CD4-positive, alpha-beta T cell treated with Interleukin-10 for 1 hour (primary cell): Measurements from ENCODE around the gene ZNF484.
"Not testable (repeated sequence)": the region's sequence is repeated elsewhere in the genome, so short reads cannot be mapped to it uniquely, and the experiment has no call there.

ENCODE experiments used
- DNase-seq: peaks from one replicate; pipeline ENCODE4 v3.0.0-alpha.2; 2020

Gene ZNF484

GRCh38 chr9:92877531-92878430, at the start of gene ZNF484:
Gene ZNF484, minus strand, starts transcription at chr9:92878038. Its CDS starts 3,009 bp downstream, at chr9:92875029.
- peak; percentile 98 for DNase-seq

- DNase-seq, result no peak
Measured at GRCh38 chr9:92920437-92920836, 42.6 kb upstream of the ZNF484 start.

- no peak for DNase-seq
Measured at GRCh38 chr9:92917176-92917800, 39.5 kb upstream of the ZNF484 start.

GRCh38 chr9:92911511-92912475, 34.0 kb upstream of the ZNF484 start:
- DNase-seq, result no peak

- not testable (repeated sequence) for DNase-seq
Measured at GRCh38 chr9:92905137-92905536, 27.3 kb upstream of the ZNF484 start.

GRCh38 chr9:92897323-92897722, 19.5 kb upstream of the ZNF484 start:
- no peak for DNase-seq

GRCh38 chr9:92895812-92896436, 18.1 kb upstream of the ZNF484 start:
- no peak for DNase-seq

GRCh38 chr9:92894711-92895362, 17.0 kb upstream of the ZNF484 start:
- no peak for DNase-seq

GRCh38 chr9:92893916-92894610, 16.2 kb upstream of the ZNF484 start:
- DNase-seq, result not testable (repeated sequence)

- not testable (repeated sequence) for DNase-seq
Measured at GRCh38 chr9:92892276-92892675, 14.4 kb upstream of the ZNF484 start.

GRCh38 chr9:92890761-92891160, 12.9 kb upstream of the ZNF484 start:
- DNase-seq, result no peak

GRCh38 chr9:92887880-92888338, 10.1 kb upstream of the ZNF484 start:
- peak; percentile 23 for DNase-seq

GRCh38 chr9:92886846-92887610, 9.2 kb upstream of the ZNF484 start:
- peak; percentile 72 for DNase-seq

GRCh38 chr9:92883666-92884405, 6.0 kb upstream of the ZNF484 start:
- not testable (repeated sequence) for DNase-seq

GRCh38 chr9:92882276-92882675, 4.4 kb upstream of the ZNF484 start:
- no peak for DNase-seq

GRCh38 chr9:92875373-92875772, 2.5 kb downstream of the ZNF484 start:
- DNase-seq, result no peak

GRCh38 chr9:92870289-92870688, 7.5 kb downstream of the ZNF484 start:
- no peak for DNase-seq

GRCh38 chr9:92866600-92866999, 11.2 kb downstream of the ZNF484 start:
- not testable (repeated sequence) for DNase-seq

GRCh38 chr9:92864152-92864551, 13.7 kb downstream of the ZNF484 start:
- no peak for DNase-seq

- DNase-seq, result no peak
Measured at GRCh38 chr9:92860867-92861266, 17.0 kb downstream of the ZNF484 start.
